Esophagus muscularis mucosa (tissue), 4 donors: ENCODE data around the gene SPINT2.

Source experiments
- CTCF ChIP-seq, 3 experiments: fragments of 200-600 bp in 2 of 3; fragments of 450-650 bp in 1 of 3; sonication (generic) in 2 of 3; IDR thresholded peaks; one replicate each; pipeline ENCODE4 v1.5.1; 2017 to 2019; ENCODE audit warnings: antibody characterized with exemption in 3 of 3, mild to moderate bottlenecking in 2 of 3, moderate library complexity in 1 of 3
- EP300 ChIP-seq: sonication (generic); formaldehyde crosslinking; IDR thresholded peaks from one replicate; pipeline ENCODE4 v1.6.1; 2017; ENCODE audit warnings: antibody characterized with exemption
- POLR2A ChIP-seq: fragments of 450-650 bp; IDR thresholded peaks from one replicate; pipeline ENCODE4 v1.6.1; 2017; ENCODE audit warnings: antibody characterized with exemption, moderate library complexity, mild to moderate bottlenecking, low read depth
- POLR2AphosphoS5 ChIP-seq, 2 donors: sonication (generic); formaldehyde crosslinking; IDR thresholded peaks; one replicate each; pipeline ENCODE4 v1.6.1; 2017; ENCODE audit warnings: antibody characterized with exemption in 2 of 2

- TF ChIP-seq CTCF (IDR thresholded peaks at IDR 0.05) = no peak
- TF ChIP-seq POLR2AphosphoS5 (IDR thresholded peaks at IDR 0.05) = no peak
- no peak for TF ChIP-seq EP300
- TF ChIP-seq POLR2A = no peak
Measured at GRCh38 chr19:38228005-38228377, 36.4 kb upstream of the SPINT2 start.
